ENCODE measurements around the gene DGLUCY.
A peak's percentile ranks its signal among the peaks of the same experiment; 100 is the strongest.

The DGLUCY gene

DNA sequence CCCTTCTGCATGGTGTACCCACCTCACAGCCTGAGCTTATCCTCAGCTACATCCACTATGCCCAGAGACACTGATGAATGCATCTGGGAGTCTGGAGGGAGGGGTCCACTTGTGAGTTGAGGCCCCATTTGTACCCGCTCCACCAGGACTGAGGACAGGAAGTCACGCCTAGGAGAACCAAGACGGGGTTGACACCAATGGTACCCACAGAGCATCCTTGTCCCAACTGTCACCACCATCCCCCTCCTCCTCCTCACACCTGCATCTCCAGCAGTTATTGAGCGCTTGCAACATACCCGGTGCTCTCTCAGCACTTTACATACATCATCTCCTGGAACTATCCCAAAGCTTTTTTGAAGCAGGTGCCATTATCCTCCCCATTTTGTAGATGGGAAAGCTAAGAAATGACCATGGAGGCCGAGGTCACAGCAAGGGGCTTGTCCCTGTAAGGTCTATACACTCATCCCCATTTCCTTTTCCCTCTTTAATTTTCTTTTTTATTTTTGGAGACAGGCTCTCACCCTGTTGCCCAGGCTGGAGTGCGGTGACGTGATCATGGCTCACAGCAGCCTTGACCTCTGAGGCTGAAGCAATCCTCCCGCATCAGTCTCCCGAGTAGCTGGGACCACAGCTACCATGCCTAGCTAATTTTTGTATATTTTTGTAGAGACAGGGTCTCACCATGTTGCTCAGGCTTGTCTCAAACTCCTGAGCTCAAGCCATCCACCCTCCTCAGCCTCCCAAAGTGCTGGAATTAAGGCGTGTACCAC is 31.7 kb downstream of the DGLUCY start:
- TF ChIP-seq, protein P1, sequence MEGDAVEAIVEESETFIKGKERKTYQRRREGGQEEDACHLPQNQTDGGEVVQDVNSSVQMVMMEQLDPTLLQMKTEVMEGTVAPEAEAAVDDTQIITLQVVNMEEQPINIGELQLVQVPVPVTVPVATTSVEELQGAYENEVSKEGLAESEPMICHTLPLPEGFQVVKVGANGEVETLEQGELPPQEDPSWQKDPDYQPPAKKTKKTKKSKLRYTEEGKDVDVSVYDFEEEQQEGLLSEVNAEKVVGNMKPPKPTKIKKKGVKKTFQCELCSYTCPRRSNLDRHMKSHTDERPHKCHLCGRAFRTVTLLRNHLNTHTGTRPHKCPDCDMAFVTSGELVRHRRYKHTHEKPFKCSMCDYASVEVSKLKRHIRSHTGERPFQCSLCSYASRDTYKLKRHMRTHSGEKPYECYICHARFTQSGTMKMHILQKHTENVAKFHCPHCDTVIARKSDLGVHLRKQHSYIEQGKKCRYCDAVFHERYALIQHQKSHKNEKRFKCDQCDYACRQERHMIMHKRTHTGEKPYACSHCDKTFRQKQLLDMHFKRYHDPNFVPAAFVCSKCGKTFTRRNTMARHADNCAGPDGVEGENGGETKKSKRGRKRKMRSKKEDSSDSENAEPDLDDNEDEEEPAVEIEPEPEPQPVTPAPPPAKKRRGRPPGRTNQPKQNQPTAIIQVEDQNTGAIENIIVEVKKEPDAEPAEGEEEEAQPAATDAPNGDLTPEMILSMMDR (IDR thresholded peaks at IDR 0.05; ENCODE audit: unreplicated experiment in 3 of 3), result no peak
- peaks cover 31% of the 10 kb centered on the region for H3K36me3 Mint-ChIP-seq (ENCODE audit: low read depth)
- H3K9me3 Mint-ChIP-seq, result no peaks in the 10 kb centered on the region
- H3K27me3 Mint-ChIP-seq (ENCODE audit: low read depth), result no peaks in the 10 kb centered on the region
- H3K27ac Mint-ChIP-seq, result no peak overlapping the region
- H3K4me1 Mint-ChIP-seq, result peaks cover 24% of the 10 kb centered on the region
- no peak overlapping the region for H3K4me3 Mint-ChIP-seq

DNA sequence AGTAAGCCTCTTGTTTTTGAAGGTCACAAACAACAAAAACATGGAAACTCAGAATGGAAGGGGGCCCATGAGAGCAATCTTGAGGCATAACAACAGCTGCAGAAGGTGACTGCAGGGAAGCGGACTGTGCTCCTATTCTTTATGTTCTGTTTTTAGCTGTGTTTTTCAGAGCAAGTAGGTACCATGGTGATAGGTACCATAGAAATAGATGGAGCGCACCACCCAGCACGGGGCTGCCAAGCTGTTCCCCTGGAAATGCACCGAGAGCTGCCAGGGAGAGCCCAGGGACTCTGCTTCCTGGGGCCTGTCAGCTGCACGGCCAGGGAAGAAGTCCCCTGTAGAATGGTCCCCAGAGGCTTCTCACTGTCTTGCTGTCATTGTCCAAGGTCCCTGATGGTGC is 32.8 kb downstream of the DGLUCY start:
- H3K4me1 Mint-ChIP-seq, result peaks cover 24% of the 10 kb centered on the region
- H3K4me3 Mint-ChIP-seq, result no peak overlapping the region
- no peaks in the 10 kb centered on the region for H3K9me3 Mint-ChIP-seq
- H3K36me3 Mint-ChIP-seq (ENCODE audit: low read depth), result peaks cover 35% of the 10 kb centered on the region
- TF ChIP-seq, protein P1 (IDR thresholded peaks at IDR 0.05; ENCODE audit: unreplicated experiment in 3 of 3), result no peak
- H3K27me3 Mint-ChIP-seq (ENCODE audit: low read depth), result no peaks in the 10 kb centered on the region
- H3K27ac Mint-ChIP-seq, result no peak overlapping the region

DNA sequence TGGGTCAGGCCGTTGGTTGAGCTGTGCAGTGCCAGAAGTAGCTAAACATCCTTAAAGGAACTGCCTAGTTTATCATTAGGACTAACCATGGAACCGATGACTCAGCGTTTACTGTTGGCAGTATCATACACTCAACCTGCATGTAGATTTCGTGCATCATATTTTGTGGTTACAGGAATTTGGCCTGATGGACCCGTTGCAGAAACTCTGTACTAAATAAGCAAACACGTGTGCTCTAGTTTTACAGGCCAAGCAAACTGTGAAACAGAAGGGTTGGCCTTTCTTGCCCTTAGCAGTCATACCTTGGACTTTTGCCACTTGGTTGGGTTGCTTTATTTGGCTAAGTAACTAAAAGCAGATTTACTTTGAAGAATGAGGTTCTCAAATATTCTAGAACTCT is 35.6 kb downstream of the DGLUCY start:
- TF ChIP-seq, protein P1 (IDR thresholded peaks at IDR 0.05; ENCODE audit: unreplicated experiment in 3 of 3), result no peak
- H3K36me3 Mint-ChIP-seq (ENCODE audit: low read depth), result peaks cover 29% of the 10 kb centered on the region
- peaks cover 26% of the 10 kb centered on the region for H3K4me1 Mint-ChIP-seq
- peak overlapping the region in 2 of 3 experiments; percentile 90 to 96 for H3K27ac Mint-ChIP-seq
- no peak overlapping the region for H3K4me3 Mint-ChIP-seq
- no peaks in the 10 kb centered on the region for H3K9me3 Mint-ChIP-seq
- H3K27me3 Mint-ChIP-seq (ENCODE audit: low read depth), result peaks cover 3% of the 10 kb centered on the region

DNA sequence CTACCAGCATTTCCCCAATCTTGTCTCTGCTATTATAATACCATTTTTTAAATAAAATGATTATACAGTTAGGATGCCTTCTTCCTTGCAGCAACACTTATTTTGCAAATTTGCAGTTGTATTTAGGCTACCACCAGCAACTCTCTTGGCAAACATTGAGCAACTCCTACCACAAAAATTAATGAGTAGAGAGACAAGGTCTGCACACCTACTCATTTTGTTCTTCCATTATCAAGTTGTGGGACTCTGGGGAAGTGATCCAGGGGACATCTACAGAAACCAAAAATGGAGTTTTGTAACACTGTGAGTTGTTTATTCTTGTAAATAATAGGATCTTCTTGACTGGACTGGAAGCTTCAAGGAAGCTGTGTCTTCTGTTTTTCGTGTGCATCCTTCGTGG is 38.6 kb downstream of the DGLUCY start:
- H3K4me3 Mint-ChIP-seq, result no peak overlapping the region
- TF ChIP-seq, protein P1 (IDR thresholded peaks at IDR 0.05; ENCODE audit: unreplicated experiment in 3 of 3), result no peak
- no peaks in the 10 kb centered on the region for H3K9me3 Mint-ChIP-seq
- no peak overlapping the region for H3K27ac Mint-ChIP-seq
- peaks cover 32% of the 10 kb centered on the region for H3K4me1 Mint-ChIP-seq
- peaks cover 6% of the 10 kb centered on the region for H3K27me3 Mint-ChIP-seq (ENCODE audit: low read depth)
- peaks cover 19% of the 10 kb centered on the region for H3K36me3 Mint-ChIP-seq (ENCODE audit: low read depth)

DNA sequence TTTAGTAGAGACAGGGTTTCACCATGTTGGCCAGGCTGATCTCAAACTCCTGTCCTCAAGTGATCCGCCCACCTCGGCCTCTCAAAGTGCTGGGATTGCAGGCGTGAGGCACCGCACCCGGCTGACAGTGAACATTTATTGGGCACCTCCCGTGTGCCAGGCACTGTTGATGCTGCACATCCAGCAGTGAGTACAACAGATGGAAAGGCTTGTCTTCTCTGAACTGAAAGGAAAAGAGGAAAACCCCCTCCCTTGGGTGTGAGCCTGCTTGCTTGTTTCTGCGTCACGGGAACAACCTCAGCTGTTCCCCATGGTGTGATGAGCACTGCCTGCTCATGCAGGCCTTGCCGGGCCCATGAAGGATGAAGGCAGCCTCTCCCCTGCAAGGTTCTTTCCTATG is 39.5 kb downstream of the DGLUCY start:
- Mint-ChIP-seq H3K27me3 (ENCODE audit: low read depth) (peaks cover 6% of the 10 kb centered on the region), H3K27ac (no peak overlapping the region), H3K9me3 (no peaks in the 10 kb centered on the region)

More for the DNA sequence above, 39.5 kb downstream of the DGLUCY start:
- TF ChIP-seq, protein P1 (IDR thresholded peaks at IDR 0.05; ENCODE audit: unreplicated experiment in 3 of 3), result no peak
- Mint-ChIP-seq H3K36me3 (ENCODE audit: low read depth) (peaks cover 16% of the 10 kb centered on the region), H3K4me3 (no peak overlapping the region), H3K4me1 (peaks cover 32% of the 10 kb centered on the region)
